GM12872 (cell line): ENCODE data around the gene PHF21A.

Experiments
- CTCF ChIP-seq: IDR thresholded peaks from 3 replicates; pipeline ENCODE4 v1.5.1; 2011; ENCODE audit warnings: low read depth, mild to moderate bottlenecking, low read length, moderate library complexity; ENCODE audit not compliant: insufficient read depth

Gene PHF21A

GRCh38 chr11:45915446-45915845, 205.8 kb downstream of the PHF21A start:
- TF ChIP-seq CTCF = no peak

GRCh38 chr11:45913942-45914635, 207.2 kb downstream of the PHF21A start:
- TF ChIP-seq CTCF = no peak

- no peak for TF ChIP-seq CTCF
Observed at GRCh38 chr11:45913514-45913913, 207.7 kb downstream of the PHF21A start.

GRCh38 chr11:45910623-45911022, 210.6 kb downstream of the PHF21A start:
- TF ChIP-seq CTCF = no peak

GRCh38 chr11:45909594-45910475, 211.4 kb downstream of the PHF21A start:
- TF ChIP-seq CTCF = no peak

GRCh38 chr11:45907911-45908370, 213.3 kb downstream of the PHF21A start:
- TF ChIP-seq CTCF = no peak

- TF ChIP-seq CTCF = no peak
Observed at GRCh38 chr11:45906965-45907611, 214.2 kb downstream of the PHF21A start, which contains the start of gene FREY1. Gene FREY1 (minus strand): TSS chr11:45907271. CDS start chr11:45907245, 26 bp downstream.
